DOHH2 (cell line): ENCODE results near the gene KCNQ1OT1.

Source experiments
- H3F3A ChIP-seq: fragments of 200-600 bp; sonication (generic), shearing (Covaris generic); 2 replicates; pipeline ENCODE4 v1.6.0; 2016; ENCODE audit warnings: antibody characterized with exemption, mild to moderate bottlenecking; ENCODE audit not compliant: control insufficient read depth, insufficient read depth
- H3K27ac ChIP-seq: fragments of 200-600 bp; sonication (generic); 2 replicates; pipeline ENCODE4 v1.5.1; 2014; ENCODE audit warnings: low read depth, mild to moderate bottlenecking, low read length, moderate library complexity
- H3K27me3 ChIP-seq: fragments of 200-600 bp; sonication (generic); 2 replicates; pipeline ENCODE4 v1.6.1; 2014; ENCODE audit warnings: mild to moderate bottlenecking, low read length, mixed read lengths; ENCODE audit not compliant: control insufficient read depth
- H3K36me3 ChIP-seq: fragments of 200-600 bp; sonication (generic); 2 replicates; pipeline ENCODE4 v1.6.1; 2014; ENCODE audit warnings: mild to moderate bottlenecking, low read length, moderate library complexity, mixed read lengths; ENCODE audit not compliant: control insufficient read depth
- H3K4me1 ChIP-seq: fragments of 200-600 bp; sonication (generic); 2 replicates; pipeline ENCODE4 v1.6.1; 2014; ENCODE audit warnings: mild to moderate bottlenecking, low read length, mixed read lengths; ENCODE audit not compliant: control insufficient read depth
- H3K4me2 ChIP-seq: fragments of 200-600 bp; sonication (generic); 2 replicates; pipeline ENCODE4 v1.6.0; 2014; ENCODE audit warnings: mild to moderate bottlenecking, low read length, moderate library complexity
- H3K4me3 ChIP-seq: fragments of 200-600 bp; sonication (generic); 2 replicates; pipeline ENCODE4 v1.5.1; 2014; ENCODE audit warnings: mild to moderate bottlenecking, low read length, mixed read lengths
- H3K79me2 ChIP-seq: fragments of 200-600 bp; sonication (generic); 2 replicates; pipeline ENCODE4 v1.6.1; 2014; ENCODE audit warnings: mild to moderate bottlenecking, low read length, mixed read lengths; ENCODE audit not compliant: control insufficient read depth
- H3K9me2 ChIP-seq: fragments of 200-600 bp; sonication (generic); replicated peaks from 2 replicates; pipeline ENCODE4 v1.6.1; 2014; ENCODE audit warnings: mild to moderate bottlenecking, low read length, mixed read lengths; ENCODE audit not compliant: control insufficient read depth
- H3K9me3 ChIP-seq: fragments of 200-600 bp; sonication (generic); 2 replicates; pipeline ENCODE4 v1.6.1; 2014; ENCODE audit warnings: antibody characterized with exemption, low read length, mixed read lengths; ENCODE audit not compliant: control insufficient read depth, insufficient read depth
- H4K20me1 ChIP-seq: fragments of 200-600 bp; sonication (generic); 2 replicates; pipeline ENCODE4 v1.6.0; 2014; ENCODE audit warnings: low read depth, mild to moderate bottlenecking, antibody characterized with exemption, low read length, moderate library complexity; ENCODE audit not compliant: control insufficient read depth, insufficient read depth
- EZH2phosphoT487 ChIP-seq: fragments of 200-600 bp; sonication (generic); IDR thresholded peaks from 2 replicates; pipeline ENCODE4 v1.6.1; 2017; ENCODE audit warnings: borderline replicate concordance, mild to moderate bottlenecking, antibody characterized with exemption, low read length, moderate library complexity, mixed read lengths
- TF ChIP-seq, protein P1 (sequence below): fragments of 200-600 bp; sonication (generic); IDR thresholded peaks from one replicate; pipeline ENCODE4 v1.5.1; 2014; ENCODE audit warnings: antibody characterized with exemption, mild to moderate bottlenecking, low read depth, low read length; ENCODE audit not compliant: poor library complexity, severe bottlenecking

The KCNQ1OT1 gene

DNA sequence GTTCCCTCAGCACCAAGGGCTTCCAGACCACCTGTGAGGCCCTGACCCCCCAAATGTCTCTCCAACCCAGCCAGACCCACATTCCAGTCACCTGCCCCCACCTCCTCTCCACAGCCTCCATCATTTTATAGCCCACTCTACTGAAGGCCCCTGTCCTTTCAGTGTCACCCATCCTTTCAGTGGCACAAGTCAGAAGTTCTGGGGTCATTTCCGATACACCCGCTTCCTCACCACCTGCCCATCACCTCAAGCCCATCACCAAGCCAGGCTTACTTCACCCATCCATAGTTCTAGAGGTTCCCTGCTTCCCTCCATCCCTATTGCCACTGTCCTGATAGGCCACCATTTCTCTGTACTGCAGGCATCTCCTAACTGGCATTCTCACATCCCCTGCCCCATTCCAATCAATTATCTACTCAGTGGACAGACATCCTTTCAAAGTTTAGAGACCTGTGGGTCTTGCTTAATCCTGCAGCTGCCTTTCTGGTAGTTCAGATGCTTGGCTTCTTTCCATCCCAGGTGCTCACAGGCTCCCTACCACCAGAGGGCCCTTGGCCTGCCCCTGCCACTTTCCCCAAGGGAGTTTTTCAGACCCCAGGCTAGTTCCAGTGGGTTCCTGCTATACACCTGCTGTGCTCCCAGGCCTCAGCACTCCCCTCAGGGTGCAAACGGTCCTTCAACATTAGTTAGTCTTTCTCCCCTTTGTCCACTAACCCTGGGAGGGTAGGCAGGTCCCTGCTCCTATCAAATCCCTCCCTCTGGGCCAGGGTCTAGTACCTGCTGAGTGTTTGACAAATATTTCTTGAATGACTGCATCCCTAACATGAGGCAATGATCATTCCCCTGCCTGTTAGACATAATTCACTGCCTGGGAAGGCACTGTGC, 7.6 kb downstream of the KCNQ1OT1 start:
- Histone ChIP-seq H3K79me2 (peaks cover 68% of the 10 kb centered on the region), H3K36me3 (no peaks in the 10 kb centered on the region; the same call in 1 of the 2 replicates), H3K4me2 (no peak overlapping the region), H3K4me3 (no peak overlapping the region), H3K4me1 (peaks cover 42% of the 10 kb centered on the region), H3K9me3 (no peaks in the 10 kb centered on the region), H3K9me2 (no peaks in the 10 kb centered on the region), H3K27ac (no peak overlapping the region), H3K27me3 (no peaks in the 10 kb centered on the region), H3F3A (no peaks in the 10 kb centered on the region), H4K20me1 (peaks cover 5% of the 10 kb centered on the region; the same call in 1 of the 2 replicates)
- no peak for TF ChIP-seq EZH2phosphoT487
- TF ChIP-seq, protein P1, sequence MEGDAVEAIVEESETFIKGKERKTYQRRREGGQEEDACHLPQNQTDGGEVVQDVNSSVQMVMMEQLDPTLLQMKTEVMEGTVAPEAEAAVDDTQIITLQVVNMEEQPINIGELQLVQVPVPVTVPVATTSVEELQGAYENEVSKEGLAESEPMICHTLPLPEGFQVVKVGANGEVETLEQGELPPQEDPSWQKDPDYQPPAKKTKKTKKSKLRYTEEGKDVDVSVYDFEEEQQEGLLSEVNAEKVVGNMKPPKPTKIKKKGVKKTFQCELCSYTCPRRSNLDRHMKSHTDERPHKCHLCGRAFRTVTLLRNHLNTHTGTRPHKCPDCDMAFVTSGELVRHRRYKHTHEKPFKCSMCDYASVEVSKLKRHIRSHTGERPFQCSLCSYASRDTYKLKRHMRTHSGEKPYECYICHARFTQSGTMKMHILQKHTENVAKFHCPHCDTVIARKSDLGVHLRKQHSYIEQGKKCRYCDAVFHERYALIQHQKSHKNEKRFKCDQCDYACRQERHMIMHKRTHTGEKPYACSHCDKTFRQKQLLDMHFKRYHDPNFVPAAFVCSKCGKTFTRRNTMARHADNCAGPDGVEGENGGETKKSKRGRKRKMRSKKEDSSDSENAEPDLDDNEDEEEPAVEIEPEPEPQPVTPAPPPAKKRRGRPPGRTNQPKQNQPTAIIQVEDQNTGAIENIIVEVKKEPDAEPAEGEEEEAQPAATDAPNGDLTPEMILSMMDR = peak; percentile 40

DNA sequence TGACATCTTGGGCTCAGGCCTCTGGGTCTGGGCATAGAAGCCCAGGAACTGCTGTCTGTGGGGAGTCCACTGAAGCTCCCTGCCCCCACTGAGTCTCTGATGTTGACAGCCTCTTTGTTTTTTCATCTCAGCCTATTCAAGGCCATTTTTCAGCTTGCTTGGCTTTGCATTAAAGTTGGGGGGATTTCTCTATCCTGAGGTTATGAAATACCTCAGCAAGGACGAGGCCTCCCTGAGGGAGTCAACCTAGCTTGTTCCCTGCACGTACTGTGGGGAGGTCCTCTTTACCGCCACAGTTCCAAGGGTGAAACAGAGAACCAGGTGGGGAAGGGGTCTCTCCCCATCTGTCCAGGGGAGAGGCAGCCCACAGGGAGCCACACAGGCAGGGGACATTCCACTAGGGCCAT, 8.4 kb downstream of the KCNQ1OT1 start:
- peaks cover 2% of the 10 kb centered on the region; the same call in 1 of the 2 replicates for H4K20me1 ChIP-seq
- no peak overlapping the region for H3K4me2 ChIP-seq
- TF ChIP-seq EZH2phosphoT487 = no peak
- TF ChIP-seq, protein P1 = no peak
- no peaks in the 10 kb centered on the region for H3K9me2 ChIP-seq
- no peaks in the 10 kb centered on the region; the same call in 1 of the 2 replicates for H3K36me3 ChIP-seq
- H3K79me2 ChIP-seq = peaks cover 61% of the 10 kb centered on the region
- no peak overlapping the region for H3K27ac ChIP-seq
- H3F3A ChIP-seq = no peaks in the 10 kb centered on the region
- H3K27me3 ChIP-seq = no peaks in the 10 kb centered on the region
- no peaks in the 10 kb centered on the region for H3K9me3 ChIP-seq
- no peak overlapping the region for H3K4me3 ChIP-seq
- H3K4me1 ChIP-seq = peaks cover 42% of the 10 kb centered on the region

DNA sequence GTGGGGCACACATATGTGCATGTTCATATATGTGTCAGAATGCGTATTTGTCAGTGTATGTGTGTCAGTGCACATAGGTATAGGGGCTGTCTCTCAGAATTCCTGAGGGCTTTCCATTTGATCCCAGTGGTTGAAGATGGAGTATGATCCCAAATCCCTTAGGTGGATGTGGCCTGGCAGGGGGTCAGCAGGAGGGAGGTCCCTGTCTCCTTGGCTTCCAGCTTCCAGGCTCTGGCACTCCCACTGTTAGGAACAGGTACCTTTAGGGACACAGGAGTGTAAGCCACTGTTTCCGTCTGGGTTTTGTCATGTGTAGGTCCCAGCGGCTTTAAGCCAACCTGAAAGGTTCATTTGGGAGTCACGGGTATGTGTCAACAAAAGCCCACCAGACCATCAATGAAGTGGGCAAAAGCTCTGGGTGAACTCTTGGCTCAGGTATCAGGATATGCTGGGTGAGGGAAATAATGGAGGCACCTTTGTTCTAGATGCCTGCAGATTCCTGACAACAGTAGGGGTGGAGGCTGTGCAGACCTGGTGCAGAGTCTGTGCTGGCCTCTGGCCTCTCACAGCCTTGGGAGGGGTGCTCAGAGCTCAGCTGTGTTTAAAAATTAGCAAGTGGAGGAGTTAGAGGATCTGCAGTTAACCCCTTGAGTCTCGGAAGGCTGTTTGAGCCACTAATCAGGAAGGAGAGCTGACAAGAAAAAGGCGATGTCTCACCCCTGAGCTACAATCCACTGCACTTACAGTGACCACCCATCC, 9.0 kb downstream of the KCNQ1OT1 start:
- Histone ChIP-seq H3K27me3 (no peaks in the 10 kb centered on the region), H3K36me3 (no peaks in the 10 kb centered on the region), H3K9me2 (no peaks in the 10 kb centered on the region), H3K27ac (no peak overlapping the region), H3K4me3 (no peak overlapping the region), H4K20me1 (no peaks in the 10 kb centered on the region), H3K79me2 (peaks cover 57% of the 10 kb centered on the region), H3F3A (no peaks in the 10 kb centered on the region), H3K4me2 (no peak overlapping the region), H3K9me3 (no peaks in the 10 kb centered on the region), H3K4me1 (peaks cover 38% of the 10 kb centered on the region)
- TF ChIP-seq, protein P1 = no peak
- no peak for TF ChIP-seq EZH2phosphoT487
